HG02678 (cell line): ENCODE data around the gene GABBR1.

ENCODE experiments used
- ATAC-seq: cut with Tn5 transposase; IDR thresholded peaks from one replicate; pipeline ENCODE4 v1.9.1; 2021; ENCODE audit warnings: mild to moderate bottlenecking, moderate library complexity; ENCODE audit not compliant: unreplicated experiment

The GABBR1 gene

DNA sequence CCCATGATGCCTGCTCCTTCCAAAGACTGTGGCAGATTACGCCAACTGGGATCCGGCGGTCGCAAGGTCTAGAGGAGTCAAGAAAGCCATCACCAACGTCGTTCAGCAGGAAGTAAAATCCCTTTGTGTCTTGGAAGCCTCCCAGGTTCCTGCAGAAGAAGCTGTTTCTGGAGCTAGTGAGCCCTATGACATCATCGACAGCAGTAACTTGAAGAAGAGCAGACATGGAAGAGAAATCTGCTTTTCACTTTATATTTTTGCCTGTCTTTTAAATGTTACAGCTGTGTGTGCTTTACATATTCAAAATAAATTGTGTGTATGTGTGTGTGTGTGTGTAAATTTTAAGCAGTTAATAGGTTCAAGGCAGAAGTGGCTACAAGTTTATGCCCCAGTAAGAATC is 55.4 kb downstream of the GABBR1 start:
- ATAC-seq, result no peak

DNA sequence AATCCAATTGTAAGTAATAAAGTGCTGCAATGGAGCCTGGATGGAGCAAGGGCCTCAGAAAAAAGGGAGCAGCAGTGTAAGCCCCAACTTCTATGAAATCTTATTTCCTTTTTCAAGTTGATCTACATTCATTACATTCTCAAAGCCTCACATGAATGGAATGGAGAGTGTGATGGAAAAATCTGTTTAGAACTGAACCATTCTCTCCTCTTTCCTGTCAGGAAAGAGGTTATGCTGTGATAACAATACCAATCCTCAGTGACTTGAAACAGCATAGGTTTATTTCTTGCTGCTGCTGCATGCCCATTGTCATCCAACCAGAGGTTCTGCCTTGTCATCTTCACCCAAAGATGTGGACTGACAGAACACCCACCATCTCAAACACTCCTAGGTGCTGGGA is 56.9 kb downstream of the GABBR1 start:
- ATAC-seq, result no peak

DNA sequence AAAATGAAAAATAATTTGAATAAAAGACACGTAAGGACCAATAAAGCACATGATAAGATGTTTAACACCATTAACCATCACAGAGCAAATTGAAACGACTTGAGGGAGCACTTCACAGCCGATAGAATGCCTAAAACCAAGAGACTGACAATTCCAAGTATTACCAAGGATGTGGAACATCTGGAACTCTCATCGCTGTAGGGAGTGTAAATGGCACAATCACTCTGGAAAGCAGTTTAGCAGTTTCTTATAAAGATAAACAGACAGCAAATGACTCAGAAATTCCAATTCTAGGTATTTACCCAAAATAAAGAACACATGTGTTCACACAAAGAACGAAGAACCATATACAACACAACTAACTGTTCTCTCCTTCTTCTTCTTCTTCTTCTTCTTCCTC is 65.0 kb downstream of the GABBR1 start:
- ATAC-seq, result no peak

DNA sequence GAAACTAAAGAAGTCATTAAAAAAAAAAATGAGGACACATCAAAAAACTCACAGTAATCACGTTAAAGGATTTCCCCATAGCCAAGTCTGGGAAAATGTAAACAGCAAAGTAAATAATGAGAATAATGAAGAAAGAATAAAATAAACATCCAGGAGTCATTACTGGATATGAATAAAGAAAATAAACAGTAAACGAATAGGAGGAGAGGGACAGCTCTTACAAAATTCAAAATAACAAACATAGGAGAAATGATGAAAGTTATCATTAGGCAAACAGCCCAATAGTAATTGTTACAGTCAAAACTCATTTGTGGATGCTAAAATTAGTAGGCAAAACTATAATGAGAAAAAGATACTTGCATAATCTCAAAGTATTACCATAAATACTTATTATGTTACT is 65.4 kb downstream of the GABBR1 start:
- ATAC-seq, result no peak

DNA sequence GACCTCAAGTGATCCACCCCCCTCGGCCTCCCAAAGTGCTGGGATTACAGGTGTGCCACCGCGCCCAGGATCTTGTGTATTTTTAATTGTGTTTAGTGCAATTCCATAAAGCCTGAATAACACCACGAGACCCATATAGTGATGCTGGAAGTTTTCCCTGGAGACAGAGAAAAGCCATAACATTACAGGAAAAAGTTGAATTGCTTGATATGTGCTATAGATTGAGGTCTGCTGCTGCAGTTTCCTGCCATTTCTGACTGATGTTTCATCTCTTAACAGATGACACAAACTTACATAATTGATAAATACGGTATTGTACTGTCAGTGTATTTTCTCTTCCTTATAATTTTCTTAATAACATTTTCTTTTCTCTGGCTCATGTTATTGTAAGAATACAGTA is 66.1 kb downstream of the GABBR1 start:
- no peak for ATAC-seq

DNA sequence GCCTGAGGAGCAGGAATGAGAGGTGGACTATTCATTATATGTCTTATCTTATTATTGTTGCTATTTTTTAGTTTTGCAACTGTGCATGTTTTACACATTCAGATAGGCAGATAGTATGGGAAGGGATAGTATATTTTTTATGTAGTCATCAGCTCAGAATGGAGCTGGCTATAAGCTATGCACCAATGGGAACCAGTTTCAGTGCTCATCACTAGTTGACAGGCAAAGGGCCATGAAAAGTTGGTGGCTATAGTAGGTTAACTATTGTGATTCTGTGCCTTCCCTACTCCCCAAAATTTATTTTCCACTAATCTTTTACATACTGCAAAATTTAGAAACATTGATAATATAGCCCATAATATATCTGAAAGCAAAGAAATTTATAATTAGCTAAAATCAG is 68.1 kb downstream of the GABBR1 start:
- no peak for ATAC-seq

DNA sequence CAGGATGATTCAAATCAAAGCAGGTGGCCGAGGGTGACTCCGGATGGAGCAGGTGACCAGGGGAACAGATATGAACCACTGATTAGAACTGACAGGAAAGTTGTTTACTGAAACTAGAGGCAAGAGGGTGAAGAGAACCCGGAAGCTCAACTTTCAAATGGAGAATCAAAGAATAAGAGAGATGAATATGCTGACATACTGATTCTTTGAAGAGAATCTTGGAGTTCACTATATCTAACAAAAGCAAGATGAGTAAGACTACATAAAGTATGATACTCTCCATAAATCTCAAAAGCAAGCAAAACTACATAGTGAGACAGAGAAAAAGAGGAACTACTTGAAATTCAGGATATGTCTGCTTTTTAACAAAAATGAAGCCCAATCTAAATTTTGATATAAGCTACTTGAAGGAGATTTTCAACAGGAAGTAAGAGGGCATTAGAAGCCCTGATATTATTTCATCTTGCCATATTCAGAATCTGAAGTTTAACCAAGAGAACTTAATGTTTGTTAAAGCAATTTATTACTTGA is 69.5 kb downstream of the GABBR1 start:
- ATAC-seq, result no peak

DNA sequence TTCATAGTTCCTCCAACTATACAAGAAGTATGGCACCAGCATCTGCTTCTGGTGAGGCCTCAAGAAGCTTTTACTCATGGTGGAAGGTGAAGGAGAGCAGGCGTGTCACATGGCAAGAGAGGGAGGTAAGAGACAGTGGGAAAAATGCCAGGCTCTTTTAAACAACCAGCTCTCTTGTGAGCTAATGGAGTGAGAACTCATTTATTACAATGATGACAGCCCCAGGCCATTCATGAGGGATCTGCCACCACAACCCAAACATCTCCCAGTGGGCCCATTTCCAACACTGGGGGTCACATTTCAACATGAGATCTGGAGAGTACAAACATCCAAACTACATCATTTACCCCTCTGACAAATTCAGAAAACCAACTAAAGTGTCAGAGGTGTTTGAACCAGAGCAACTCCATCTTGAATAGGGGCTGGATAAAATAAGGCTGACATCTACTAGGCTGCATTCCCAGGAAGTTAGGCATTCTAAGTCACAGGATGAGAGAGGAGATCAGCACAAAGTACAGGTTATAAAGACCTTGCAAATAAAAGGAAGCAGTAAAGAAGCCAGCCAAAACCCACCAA is 71.3 kb downstream of the GABBR1 start:
- ATAC-seq, result no peak

DNA sequence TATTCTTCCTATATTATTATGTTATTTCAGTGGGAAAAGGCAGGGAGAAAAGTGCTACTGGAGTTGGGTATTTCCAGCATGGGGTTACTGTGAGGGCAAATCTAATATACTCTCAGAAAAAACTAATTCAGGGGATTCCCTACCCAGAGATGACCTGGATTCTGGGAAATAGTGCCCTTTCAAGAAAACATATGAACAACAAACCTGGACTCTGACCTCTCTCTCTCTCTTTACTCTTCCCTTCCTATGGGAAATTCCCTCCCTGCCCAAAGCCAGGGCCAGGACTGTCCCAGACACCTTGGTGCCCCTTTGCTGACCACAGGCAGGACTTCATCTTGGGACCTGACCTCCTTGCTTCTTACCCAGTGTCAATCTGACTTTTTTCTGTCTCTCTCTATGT is 71.9 kb downstream of the GABBR1 start:
- ATAC-seq, result no peak

DNA sequence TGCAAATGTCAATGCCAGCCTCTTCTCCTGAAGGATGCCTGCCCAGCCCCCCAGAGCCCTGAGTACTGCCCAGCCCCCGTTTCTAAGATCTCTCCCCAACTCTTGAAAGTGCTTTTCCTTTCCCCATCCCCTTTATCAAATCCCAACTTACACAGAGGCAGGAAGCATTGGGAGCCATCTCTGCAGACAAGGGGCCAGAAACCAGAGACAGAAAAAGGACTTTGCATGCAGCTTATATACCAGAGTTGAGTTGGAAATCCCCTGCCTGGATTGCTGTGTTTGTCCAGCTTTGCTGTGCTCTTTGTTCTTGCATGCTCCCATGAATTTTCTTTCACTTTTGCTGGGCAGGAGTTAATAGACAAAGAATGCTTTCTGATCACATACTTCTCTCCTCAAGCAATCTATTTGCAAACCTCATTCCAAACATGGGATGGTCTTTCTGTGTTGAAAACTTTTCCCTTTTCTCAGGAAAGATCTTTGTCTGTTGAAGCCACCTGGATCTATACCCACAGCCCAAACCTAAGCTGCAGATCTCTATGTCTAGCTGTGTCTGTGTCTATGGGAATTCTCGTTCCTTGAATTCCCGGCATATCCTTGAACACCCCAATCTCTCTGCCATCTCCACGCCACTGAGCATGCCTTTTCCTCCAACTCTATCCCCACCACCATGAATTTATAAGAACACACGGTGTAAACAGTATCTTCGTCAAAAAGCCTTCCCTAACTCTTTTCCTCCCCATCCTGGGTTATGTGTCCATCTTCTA is 73.3 kb downstream of the GABBR1 start, which contains the start of gene UBD:
Gene UBD (minus strand): TSS at position 209 of the 764 bp plus-strand sequence. CDS start 31 bp downstream, at position 178.
- ATAC-seq, result no peak

DNA sequence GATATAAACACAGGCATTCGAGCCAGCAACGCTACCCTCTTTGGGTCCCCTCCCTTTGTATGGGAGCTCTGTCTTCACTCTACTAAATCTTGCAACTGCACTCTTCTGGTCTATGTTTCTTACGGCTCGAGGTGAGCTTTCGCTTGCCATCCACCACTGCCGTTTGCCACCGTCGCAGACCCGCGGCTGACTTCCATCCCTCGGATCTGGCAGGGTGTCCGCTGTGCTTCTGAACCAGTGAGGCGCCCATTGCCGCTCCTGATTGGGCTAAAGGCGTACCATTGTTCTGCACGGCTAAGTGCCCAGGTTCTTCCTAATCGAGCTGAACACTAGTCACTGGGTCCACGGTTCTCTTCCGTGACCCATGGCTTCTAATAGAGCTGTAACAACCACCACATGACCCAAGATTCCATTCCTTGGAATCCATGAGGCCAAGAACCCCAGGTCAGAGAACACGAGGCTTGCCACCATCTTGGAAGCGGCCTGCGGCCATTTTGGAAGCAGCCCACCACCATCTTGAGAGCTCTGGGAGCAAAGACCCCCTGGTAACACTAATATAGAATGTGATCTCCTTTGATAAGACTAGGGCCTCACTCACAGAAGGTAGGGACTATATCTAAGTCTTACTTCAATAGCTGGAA is 74.4 kb downstream of the GABBR1 start:
- no peak for ATAC-seq

DNA sequence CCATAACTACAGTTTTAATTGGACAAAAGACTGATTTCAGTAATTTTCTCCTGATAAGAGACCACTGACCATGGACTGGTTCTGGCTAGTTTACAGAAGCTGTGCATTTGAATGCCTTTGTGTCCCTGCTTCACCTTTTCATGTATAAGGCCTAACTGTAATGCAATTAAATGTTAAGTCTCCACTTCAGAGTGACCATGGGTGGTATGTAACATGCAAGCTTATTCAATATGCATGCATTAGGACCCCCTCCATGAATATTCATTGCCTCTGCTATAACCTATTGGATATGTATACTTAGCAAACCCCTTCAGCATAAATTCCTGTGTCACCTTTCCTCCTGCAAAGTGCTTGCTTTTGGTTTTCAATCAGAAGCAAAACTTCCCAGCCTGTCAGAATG is 75.7 kb downstream of the GABBR1 start:
- no peak for ATAC-seq

DNA sequence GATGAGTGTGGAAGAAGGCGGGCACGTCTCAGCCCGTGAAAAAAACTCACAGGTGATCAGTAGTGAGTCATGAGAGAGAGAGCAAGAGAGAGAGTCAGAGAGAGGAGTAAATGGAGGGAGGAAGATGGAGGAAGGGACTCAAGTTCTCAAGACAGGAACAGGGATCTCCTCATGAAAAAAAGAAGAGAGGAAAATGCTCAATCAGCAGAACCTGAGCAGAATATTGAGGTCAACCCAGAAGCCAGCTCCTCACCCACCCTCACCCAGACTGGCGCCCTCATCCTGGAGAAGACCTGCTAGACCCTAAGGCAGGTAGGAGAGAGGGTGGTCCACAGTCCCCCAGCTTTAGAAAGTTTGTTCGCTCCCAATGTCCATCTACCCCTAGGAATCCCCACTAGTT is 78.2 kb downstream of the GABBR1 start:
- ATAC-seq, result no peak

DNA sequence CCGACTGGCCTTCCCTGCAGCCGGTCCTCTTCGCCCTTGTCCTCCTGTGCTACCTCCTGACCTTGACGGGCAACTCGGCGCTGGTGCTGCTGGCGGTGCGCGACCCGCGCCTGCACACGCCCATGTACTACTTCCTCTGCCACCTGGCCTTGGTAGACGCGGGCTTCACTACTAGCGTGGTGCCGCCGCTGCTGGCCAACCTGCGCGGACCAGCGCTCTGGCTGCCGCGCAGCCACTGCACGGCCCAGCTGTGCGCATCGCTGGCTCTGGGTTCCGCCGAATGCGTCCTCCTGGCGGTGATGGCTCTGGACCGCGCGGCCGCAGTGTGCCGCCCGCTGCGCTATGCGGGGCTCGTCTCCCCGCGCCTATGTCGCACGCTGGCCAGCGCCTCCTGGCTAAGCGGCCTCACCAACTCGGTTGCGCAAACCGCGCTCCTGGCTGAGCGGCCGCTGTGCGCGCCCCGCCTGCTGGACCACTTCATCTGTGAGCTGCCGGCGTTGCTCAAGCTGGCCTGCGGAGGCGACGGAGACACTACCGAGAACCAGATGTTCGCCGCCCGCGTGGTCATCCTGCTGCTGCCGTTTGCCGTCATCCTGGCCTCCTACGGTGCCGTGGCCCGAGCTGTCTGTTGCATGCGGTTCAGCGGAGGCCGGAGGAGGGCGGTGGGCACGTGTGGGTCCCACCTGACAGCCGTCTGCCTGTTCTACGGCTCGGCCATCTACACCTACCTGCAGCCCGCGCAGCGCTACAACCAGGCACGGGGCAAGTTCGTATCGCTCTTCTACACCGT is 79.5 kb downstream of the GABBR1 start:
- peak; percentile 33 for ATAC-seq

DNA sequence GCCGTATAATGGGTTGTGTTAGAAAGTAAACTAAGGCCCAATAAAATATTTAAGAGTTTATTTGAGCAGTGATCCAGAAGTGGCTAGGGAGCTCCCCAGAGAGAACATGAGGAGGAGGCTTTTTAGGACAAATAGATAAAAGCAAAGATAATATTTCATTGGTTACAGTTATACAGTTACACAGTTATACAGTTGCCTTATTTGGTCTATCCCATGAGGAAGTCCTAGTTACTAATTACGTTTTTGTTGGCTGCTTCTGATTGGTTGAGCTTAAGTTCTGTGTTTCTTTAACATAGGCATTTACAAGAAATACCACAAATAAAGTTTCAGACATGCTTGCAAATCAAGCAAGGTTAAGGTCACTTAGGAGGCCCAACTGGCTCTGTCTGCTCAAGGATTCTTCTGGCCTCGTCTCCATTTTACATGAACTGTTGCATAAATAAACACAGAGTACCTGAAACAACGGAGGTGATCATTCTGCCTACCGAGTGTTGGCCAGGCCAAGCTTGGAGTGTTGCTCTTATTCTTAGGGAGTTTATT is 80.4 kb downstream of the GABBR1 start:
- peak; percentile 84 for ATAC-seq

DNA sequence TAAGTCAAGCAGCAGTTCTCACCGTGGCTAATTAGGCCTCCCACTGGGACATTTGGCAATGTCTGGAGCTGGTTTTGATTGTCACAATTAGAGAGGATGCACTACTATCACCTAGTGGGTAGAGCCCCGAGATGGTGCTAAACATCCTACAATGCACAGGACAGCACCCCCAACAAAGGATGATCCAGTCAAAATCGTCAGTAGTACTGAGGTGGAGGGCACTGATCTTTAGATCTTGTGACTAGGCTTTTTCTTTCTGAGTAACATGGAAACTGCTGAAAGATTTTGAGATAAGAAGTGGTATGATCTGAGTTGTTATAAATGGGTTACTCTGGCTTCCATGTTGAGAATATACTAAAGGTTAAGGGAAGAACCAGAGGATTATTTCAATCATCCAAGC is 85.4 kb downstream of the GABBR1 start:
- no peak for ATAC-seq

DNA sequence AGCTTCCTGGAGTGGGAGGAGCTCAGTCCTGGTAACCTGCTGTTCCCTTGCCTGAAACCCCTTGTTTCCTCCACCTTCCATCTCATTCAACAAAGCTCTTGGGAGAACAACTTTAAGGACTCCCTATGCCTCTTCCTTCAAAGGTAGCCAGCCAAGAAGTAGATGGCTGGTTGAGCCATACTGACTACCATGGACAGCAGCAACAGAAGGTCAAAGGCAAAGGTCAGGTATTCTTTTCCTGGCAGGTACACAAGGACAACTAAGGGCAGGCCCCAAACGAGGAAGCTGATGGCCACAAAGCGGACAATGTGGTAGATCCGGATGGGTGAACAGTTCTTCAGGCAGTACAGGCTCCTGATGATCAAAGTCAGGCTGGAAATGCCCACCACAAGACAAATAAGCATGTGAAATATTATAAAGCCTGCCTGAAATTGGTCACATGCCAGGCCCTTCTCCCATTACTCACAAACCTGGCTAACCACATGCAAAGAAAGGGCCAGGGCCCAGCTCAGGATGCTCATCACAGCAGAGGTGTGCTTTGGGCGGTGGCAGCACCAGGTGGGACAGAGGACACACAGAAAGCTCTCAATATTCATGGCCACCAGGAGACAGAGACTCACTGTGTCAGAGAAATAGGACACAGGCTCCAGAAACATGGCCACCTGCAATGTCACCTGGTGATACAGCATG is 95.1 kb downstream of the GABBR1 start:
- ATAC-seq, result no peak

DNA sequence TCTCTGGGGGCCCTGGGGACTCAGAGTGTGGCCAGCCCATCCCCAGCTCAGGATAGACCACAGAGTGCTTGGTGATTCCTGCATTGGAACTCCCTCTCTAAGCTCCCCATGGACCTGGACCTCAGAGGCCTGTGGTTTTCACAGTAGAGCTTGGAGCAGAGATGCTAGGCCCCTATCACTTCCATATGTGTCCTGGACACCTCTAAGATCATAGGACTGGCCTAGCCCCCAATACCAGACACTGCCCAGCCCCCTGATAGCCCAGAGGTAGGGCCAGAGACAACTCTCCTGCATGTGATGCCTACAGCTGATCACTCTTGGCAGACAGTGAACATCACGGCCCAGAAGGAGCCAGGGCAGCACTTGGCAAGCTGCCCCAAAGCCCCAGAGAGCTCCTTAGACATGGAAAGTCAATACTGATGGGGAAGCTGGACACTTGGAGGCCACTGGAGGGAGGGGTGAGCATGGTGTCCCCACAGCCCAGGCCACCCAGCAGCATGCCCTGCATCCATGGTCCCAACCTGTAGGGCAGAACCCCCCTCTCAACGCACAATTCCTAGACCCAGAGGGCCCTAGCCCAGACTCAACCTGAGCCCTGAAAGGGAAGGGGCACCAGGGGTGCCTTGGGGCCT is 100.5 kb downstream of the GABBR1 start:
- ATAC-seq, result no peak

DNA sequence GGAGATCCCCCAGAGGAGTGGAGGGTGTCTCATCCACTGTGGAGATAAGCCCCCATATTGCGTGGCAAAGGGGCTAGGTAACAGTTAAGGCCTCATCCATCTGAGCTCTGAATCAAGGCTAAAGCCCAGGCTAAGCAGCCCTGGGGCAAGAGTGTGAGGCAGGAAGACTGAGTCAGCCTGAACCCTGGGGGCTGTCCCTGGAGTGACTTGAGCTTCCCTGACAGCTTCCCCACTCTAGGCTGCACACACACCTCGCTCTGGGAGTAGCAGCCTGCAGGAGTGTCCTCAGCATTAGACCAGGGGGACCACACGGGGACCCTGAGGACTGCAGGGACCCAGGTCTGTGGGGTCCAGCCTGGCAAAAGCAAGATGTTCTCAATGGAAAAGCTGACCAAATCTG is 101.3 kb downstream of the GABBR1 start:
- ATAC-seq, result no peak
